CD1c-positive myeloid dendritic cell (primary cell): ENCODE results near the gene NFKBIE.

Experiments used
- DNase-seq: peaks from one replicate; pipeline ENCODE4 v3.0.0-alpha.2; 2016; ENCODE audit errors: extremely low spot score

Gene NFKBIE

DNA sequence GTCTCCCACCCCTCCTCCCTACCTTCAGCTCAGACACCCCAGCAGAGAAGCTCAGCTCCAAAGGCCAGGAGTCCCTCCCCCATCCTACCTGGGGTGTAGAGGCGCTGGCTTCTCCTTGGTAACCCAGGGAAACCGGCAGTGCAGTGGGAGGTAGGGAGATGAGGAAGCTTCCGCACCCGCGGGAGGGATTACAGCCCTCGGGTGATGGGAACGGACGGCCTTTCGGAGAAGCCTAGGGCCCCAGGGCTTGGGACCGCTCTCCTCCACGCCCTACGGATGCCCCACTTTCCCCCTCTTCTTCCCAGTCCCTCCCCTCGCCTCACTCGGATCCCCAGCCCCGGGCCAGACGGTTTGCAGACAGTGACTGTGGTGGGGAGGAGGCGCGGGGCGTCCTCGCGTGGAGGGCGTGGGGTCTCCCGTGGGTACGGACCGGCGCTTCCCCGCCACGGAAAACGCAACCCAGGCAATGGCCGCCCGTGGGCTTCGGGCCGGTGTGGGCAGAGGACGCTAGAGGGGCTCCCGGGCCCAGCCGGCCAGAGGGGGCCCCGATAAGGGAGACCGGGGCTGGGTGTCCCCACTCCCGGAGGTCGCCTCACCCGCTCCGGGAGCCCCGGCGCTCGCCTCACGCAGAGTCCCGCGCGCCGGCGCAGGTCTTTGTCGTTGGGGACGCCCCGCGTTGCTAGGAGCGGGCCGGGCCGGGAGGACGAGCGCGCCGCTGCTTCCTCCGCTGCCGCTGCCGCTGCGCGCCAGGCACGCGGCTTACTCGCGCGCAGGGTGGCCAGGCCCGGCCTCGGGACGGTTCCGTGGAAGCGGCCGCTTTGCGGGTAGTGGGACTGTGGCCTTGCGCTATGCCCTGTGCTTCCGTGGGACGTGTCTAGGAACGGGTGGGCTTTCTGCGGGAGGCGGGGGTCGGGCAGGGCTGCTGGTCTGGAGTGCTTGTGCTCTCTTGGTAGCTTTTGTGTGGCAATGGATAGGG lies 32.0 kb upstream of the NFKBIE start:
- peak; percentile 46 for DNase-seq

DNA sequence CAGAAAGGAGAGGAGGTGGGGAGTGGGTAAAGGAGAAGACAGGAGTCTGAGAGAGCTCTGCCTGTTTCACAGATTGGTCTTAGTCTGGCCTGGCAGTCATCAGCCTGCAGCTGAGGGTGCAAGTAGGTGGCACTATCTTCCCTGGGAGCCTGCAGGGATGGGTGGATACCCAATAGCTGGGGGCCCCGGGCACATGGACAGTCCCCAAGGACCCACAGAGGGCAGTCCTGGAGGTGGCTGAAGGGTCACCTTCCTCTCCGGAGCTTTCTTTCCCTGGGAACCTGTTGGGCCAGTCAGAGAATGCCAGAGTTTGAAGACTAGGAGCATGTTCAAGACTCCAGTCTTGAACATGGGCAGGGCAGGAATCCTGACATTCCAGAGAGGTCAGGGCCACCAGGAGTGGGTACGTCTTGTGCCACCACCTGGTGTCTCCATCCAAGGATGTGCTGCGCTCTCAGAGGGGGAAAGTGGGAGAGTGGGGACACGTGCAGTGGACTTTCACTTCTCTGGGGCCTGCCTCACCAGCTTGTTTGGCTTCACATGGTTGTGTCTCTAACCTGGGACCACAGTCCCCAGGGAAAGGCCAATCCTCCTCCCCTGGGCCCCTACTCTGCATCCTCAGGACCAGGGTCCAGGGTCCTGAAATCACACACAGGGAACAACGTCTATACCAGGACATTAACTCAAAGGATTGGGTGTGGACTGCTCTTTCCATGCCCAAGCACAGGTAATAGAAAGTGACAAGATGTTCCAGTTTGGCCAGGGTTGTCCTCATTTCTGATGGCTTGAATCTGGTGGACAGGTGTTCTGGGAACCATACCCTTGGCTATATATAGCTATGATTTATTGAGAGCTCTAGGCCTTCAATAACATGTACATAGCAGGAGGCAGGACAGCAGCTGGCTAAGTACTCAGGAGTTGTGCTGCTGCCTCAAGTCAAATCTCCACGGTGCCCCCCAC lies 29.8 kb upstream of the NFKBIE start:
- no peak for DNase-seq

DNA sequence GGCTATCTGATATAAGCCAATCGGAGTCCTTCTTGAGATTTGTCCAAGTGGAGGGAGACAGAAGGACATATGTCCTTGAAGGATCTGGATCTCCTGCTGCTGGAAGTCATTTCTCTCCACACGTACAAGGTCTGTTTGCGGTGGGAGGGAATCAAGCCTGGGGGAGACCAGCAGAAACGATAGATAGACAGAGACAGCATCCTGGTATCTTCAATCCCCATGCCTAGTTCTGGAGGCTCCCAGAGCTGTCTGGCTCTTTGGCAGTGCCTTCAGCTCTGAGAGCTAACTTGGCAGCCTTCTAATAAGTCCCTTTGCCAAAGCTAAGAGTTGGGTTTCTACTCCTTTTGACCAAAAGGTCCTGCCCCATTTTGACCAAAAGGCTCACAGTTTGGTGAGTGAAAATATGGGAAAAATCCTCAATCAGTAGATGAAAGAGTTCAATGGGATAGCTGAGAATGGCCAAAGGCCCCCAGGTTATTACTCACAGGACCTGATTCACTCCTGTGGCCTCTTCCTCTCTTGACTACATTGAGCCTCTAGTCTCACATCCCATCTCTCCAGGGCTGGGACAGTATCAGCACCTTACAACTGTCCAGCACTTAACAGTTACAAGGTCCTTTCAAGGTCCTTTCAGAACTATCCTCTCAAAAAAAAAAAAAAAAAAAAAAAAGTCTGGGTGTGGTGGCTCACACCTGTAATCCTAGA lies 27.5 kb upstream of the NFKBIE start:
- DNase-seq = no peak

DNA sequence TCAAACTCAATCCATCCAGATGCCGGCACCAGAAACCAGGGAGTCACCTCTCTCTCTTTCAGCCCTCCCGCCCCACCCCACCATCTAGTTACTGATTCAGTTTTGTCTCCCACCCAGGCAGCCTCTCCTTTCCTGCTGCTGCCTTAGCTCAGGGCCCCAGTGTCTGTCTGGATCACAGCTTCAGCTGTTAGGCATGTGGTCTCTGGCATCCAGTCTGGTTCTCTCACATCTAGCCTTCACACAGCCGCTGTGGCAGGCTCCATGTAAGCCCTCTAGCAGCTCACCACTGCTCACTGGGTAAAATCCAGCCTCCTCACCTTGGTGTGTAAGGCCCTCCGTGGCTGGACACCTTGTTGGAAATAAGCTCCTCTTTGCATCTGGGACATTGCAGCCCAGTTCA lies 26.5 kb upstream of the NFKBIE start:
- DNase-seq = no peak

DNA sequence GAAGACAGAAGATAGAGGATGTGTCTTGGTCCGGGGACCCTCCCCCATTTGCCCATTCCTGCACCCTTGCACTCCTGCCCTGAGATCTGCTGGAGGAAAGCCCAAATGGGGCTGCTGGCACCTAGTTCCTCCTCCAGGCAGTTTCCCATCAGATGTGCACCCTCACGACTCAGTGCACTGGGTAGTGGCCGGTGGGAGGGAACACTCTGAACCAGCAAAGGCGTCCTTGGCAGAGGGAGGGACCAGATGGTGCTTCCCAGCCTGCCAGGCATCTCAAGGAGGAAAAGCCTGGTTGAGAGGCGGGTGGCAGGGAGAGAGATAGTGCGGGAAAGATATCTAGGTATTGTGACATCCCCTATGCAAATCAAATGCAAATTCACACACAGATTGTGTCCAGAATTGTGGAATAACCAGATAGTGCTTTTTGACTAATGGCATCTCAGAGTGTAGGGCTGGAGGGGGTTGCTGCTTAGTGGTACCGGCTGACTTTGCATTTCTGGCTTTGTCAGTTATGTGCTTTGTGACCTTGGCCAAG lies 24.4 kb upstream of the NFKBIE start:
- DNase-seq = no peak

DNA sequence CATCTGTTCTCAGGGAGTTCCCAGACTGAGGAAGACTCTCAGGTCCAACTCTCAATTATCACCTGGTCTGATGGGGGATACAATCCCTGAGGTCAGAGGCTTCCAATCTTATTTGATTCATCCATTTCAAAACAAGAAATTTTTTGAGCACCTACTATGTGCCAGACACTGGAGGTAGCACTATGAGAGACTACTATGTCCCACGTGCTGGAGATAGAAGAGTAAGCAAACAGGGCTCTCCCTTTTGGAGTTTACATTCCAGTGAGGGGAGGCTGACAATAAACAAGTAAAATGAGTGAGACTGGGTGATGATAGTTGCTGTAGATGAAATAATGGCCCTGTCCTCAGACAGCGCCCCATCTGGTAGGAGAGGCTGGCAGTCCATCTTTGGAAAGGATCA lies 21.4 kb upstream of the NFKBIE start:
- no peak for DNase-seq

DNA sequence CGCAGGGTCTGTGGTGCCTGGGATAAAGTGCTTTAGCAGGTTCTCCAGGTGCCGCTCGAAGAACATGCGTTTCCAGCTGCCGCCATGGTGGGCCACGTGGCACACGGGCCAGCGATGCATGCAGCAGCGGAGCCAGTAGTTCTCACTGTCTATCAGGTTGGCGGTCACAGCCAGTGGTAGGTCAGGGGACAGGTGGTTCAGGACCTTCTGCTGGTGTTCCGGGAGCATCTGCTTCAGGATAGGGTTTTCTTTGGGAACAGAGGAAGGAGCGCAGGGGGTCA lies 20.9 kb upstream of the NFKBIE start:
- no peak for DNase-seq

DNA sequence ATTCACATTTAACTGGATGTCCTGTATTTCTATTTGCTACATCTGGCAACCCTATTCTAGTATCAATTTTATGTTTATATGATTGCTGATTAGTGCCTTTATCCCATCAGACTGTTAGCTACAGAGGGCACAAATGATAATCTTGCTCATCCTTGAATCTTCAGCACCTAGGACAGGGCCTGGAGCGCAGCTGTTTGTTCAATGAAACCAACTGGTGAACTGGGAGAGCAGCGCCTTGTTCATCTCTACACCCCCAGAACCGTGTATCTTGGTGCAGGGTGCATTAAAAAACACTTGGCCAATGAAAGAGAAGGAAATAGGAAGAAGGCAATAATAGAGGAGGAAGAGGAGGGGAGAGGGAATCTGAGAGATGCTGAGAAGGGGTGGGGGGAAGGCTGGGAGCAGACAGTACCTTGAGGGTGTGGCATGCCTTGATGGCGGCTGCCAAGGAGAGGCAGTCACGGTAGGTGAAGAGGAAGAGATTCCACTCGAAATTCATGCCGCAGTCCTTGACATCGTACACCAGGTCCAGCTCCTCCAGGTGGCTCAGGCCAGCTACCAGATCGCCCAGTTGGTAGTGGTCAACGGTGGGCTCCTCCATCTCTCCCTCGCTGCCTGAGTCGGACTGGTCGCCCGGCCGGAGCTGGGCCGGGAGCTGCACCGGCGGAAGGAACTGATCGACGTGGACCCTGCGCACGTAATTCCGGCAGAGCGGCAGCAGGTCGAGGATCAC lies 20.4 kb upstream of the NFKBIE start:
- DNase-seq = no peak

DNA sequence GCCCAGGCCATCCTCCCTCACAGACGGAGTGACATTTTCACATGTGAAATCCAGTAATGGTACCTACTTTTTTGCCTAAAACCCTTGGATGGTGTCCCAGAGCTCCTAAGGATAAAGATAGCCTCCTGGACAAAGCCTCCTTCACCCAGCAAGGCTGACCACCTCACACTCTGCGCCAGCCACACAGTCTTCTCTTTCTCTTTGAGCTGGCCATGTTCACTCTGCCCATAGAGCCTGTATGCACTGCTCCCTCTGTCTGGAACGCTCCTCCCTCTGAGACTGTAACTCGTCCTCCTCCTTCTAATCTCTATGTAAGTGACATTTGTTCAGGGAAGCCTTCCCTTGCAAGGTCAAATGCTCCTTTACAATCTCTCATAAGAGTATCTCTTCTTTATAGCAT lies 19.5 kb upstream of the NFKBIE start:
- DNase-seq = no peak

DNA sequence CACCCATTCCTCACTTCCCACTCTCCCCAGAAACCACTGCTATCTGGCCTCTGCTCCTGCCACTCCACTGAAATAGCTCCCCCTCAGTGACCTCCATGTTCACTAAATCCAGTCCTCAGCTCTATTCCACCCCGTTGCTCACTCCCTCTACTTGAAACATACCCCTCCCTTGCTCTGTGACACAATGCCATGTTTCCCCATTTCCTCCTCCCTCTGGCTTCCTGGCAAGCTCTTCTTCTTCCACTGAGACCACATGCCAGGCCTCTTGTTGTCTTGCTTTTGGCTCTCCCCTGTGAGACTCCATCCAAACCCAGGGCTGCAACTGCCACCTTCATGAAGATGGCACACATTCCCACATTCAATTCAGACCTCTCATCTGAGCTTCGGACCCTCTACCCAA lies 18.8 kb upstream of the NFKBIE start:
- no peak for DNase-seq

DNA sequence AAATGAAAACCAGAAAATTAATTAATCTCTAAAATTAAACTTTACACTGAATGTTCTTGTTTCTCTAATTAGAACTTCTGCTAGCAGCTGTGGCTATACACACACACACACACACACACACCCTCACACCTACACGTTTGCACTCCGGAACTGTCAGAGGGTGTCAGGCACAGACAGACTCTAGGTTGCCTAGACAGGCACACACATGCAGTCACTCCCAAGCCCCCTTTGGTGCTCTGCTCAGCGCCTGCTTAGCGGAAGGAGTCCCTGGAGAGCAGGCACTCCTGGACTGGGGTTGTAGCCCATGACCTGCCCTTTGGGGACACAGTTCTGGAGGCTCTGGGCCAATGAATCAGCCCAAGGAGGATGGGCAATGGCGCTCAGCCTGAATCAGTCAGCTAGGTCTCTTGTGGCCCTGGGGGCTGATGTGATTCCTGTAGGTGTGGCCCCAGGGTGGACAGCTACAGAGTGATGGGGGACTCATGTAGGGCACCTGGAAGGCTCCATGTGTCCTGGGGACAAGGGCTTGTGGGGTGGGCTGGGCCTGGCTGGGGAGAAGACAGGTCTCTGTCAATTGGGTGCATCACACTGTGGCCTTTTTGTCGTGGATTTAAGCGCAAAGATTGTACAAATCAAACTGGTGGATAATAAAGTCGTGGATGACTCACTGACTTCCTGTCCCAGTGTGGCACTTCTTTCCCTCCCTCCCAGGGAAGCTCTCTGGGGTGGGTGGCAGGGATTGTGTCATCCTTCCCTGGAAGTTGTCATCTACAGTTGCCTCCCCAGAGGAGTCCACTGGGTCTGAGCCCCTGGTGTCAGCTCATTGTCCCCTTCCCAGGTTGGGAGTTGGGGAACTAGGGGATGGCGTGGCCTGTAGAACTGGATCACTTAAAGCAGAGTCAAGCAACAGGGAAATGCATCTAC lies 13.7 kb upstream of the NFKBIE start:
- peak; percentile 37 for DNase-seq

DNA sequence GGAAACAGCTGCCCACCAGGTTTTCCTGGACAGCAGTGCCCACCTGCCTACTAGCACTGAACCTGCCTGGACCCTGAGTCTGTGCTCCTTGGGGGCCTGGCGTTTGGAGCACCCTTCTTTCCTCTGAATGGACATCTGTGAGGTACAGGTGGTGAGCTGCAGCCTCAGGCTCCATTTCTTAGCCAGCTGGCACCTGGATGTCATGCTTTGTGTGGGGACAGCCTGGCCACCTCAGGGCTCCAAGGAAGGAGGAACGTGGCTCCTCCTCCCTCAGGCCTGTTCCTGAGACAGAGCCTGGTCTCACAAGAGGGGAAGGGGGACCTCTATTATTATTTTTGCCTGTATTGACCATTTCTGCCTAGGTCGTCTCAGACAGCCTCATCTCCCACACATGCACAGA lies 13.0 kb upstream of the NFKBIE start:
- no peak for DNase-seq

DNA sequence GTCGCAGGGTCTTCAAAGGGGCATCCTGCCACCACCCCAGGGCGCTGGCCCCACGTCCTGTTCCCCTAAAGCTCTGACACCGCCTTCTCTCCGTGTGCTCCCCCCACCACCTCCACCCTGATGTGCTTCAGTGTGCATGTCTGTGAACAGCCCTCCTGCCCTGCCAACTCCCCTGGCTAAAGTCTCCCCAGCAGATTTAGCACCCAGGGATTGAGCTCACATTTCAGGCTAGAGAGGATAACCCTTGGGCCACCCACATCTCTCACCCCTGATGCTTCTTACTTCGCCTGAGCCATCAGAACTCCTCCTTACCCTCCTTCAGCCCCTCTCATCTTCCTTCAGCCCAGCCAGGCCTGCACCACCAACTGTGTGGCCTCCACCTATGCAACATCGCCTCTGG lies 12.4 kb upstream of the NFKBIE start:
- no peak for DNase-seq

DNA sequence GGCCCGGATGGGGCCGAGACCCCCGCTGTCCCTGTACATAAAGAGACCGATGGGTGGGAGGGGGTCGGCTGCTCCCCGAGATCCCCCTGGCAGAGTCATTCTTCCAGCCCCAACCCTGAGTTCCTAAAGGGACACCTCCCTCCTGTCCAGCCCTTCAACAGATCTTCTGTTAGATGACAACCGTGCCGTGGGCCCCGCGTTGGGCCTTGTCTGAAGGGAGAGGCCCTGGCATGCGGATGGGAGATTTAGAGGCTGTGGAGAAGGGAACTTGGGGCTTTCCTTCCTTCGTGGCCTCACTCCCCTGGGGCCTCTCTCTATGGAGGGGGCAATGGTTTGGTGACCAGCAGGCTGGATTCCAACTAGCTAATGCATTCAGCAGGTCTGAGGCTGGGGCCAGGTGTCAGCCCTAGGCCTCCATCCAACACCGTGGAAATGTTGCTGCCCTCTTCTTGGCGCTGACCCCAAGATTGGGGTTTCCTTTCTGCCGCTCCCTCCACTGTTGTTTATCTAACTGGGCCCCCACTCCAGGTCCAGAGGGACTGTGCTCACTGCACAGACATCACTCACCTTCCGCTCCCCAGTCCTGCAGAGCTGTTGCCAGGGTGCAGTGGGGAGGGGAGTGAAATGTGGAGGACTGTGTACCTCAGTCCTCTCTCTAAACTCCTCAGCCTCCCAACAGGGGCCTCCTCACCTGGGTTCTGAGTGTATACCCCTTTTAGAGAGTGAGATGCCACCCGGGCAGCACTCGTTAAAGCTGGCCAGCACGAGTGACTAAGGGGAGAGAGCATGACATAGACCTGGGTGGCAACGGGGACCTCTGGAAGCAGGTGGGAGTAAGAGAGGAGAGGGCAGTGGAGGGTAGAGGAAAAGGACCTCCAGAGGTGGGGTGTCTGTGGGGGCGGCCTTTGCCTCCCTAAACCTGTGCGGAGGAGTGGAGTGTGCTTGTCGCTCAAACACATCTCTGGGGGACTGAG lies 11.6 kb upstream of the NFKBIE start:
- DNase-seq = no peak

DNA sequence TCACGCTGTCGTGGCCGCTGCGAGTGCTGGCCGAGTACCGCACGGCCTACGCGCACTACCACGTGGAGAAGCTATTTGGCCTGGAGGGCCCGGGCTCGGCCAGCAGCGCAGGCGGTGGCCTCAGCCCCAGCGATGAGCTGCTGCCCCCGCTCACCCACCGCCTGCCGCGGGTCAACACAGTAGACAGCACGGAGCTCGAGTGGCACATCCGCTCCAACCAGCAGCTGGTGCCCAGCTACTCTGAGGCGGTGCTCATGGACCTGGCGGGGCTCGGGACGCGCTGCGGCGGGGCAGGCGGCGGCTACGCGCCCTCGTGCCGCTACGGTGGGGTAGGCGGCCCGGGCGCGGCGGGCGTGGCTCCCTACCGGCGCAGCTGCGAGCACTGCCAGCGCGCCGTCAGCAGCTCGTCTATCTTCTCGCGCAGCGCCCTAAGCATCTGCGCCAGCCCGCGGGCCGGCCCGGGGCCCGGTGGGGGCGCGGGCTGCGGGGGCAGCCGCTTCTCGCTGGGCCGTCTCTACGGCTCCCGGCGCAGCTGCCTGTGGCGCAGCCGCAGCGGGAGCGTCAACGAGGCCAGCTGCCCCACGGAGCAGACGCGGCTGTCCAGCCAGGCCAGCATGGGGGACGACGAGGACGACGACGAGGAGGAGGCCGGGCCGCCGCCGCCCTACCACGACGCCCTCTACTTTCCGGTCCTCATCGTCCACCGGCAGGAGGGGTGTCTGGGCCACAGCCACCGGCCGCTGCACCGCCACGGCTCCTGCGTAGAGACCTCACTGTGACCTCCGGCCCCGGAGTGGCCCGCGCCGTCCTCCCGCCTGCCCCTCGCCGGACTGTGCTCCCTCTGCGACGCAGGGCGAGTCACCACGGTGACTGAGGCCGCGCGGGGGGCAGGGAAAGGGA lies 10.6 kb upstream of the NFKBIE start:
- DNase-seq = peak; percentile 58

DNA sequence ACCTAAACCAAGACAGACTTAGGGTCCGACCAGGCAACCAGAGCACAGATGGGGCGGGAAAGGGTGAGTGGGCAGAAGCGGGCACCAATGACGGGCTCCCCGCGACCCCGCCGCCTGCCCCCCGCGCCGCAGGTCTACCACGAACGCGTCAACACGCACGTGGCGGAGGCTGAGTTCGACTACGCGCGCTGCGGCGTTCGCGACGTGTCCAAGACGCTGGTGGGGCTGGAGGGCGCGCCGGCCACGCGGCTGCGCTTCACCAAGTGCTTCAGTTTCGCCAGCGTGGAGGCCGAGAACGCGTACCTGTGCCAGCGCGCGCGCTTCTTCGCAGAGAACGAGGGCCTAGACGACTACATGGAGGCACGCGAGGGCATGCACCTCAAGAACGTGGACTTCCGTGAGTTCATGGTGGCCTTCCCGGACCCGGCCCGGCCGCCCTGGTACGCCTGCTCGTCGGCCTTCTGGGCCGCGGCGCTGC lies 10.0 kb upstream of the NFKBIE start:
- no peak for DNase-seq

DNA sequence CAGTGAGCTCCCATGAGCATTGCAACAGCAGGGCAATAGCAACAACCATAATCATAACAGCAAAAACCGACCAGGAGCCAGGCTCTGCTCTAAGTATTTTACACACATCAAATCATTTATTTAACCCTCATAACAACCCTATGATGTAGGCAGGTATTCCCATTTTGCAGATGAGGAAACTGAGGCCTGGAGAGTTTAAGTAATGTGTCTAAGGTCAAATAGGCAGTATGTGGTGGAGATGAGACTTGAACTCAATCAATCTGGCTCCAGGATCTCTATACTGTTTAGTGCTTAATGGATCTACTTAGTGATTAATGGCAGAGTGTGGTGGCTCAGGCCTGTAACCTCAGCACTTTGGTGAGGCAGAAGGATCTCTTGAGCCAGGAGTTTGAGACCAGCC lies 8.3 kb upstream of the NFKBIE start:
- DNase-seq = no peak
